SK-MEL-5 (cell line): ENCODE data around the gene EPHA8. TPM values are rescaled to one million over a fixed set of nuclear protein-coding genes. Genes with fewer than 3 reads are reported as not detected.
A peak's percentile ranks its signal among the peaks of the same experiment; 100 is the strongest.

Source experiments
- DNase-seq: peaks from one replicate; pipeline ENCODE4 v3.0.0-alpha.2; 2016; ENCODE audit warnings: low read depth, low spot score
- in situ Hi-C: cut with HindIII; loops from 2 replicates; pipeline ENCODE4 v1.10.0; 2016; ENCODE audit warnings: low sequenced_read_pairs, high pct_unique_total_duplicates, low pct_unique_long_range_greater_than_20kb
- total RNA-seq: library from RNA; depleted of rRNA; stranded (reverse); fragments of >200 nt; shearing (Covaris generic); gene quantifications from 2 replicates; pipeline ENCODE4 v1.2.3, GENCODE V29; 2014

EPHA8 gene
- total RNA-seq, 1 experiment from 2014 or later: not detected

- no peak for DNase-seq
- in situ Hi-C loops: no loop called here
These were observed 35.4 kb downstream of the EPHA8 start for GRCh38 chr1:22598736-22599135.

GRCh38 chr1:22600071-22600816 lies 37.0 kb downstream of the EPHA8 start:
- DNase-seq: no peak
- in situ Hi-C loops: no loop called here

DNA sequence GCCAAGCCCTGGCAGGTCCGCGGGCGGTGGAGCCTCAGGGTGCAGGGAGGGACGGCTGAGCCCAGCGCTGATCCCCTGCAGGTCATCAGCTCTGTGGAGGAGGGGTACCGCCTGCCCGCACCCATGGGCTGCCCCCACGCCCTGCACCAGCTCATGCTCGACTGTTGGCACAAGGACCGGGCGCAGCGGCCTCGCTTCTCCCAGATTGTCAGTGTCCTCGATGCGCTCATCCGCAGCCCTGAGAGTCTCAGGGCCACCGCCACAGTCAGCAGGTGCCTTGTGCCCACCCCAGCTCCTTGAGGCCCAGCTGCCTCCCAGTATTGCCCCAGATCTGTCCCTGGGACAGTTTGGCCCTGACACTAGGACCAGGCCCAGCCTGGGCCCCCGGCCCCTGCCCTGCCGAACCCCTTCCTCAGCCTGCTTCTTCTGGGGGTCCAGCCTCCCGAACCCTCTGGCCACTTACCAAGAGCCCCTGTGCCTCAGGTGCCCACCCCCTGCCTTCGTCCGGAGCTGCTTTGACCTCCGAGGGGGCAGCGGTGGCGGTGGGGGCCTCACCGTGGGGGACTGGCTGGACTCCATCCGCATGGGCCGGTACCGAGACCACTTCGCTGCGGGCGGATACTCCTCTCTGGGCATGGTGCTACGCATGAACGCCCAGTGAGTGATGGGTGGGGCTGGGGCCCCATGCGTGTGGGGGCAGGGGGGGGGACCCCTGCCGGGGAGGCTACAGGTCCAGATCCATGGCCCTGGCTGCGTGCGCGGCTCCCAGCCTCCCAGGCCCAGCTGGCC lies 37.7 kb downstream of the EPHA8 start:
- in situ Hi-C loops: no loop called here
- no peak for DNase-seq

GRCh38 chr1:22601610-22602009 lies 38.3 kb downstream of the EPHA8 start:
- DNase-seq: no peak
- in situ Hi-C loops: no loop called here

- DNase-seq: no peak
- in situ Hi-C loops: no loop called here
These were observed 38.9 kb downstream of the EPHA8 start for GRCh38 chr1:22602060-22602740.

GRCh38 chr1:22606161-22606560 lies 42.9 kb downstream of the EPHA8 start:
- in situ Hi-C loops: no loop called here
- DNase-seq: no peak

DNA sequence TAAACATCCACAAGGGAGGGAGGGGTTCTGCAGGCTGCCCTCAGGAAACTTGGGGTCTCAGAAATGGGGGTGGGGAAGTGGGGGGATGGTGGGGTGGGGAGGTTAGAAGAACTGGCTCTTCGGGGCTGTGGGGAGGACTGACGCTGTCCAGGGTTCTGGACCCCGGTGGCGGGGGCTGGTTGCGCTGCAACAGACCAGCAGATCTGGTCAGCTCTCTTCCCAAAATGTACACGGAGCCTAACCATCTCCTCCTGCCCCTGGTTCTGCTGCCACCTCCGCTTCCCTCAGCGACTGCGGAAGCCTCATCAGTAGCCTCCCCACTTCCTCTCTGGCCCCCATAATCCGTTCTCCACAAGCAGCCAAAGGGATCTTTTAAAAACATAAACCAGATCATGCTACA lies 43.9 kb downstream of the EPHA8 start:
- in situ Hi-C loops: no loop called here
- no peak for DNase-seq

- DNase-seq: no peak
- in situ Hi-C loops: no loop called here
These were observed 45.1 kb downstream of the EPHA8 start for GRCh38 chr1:22608361-22608760.

GRCh38 chr1:22609291-22609690 lies 46.0 kb downstream of the EPHA8 start:
- no peak for DNase-seq
- in situ Hi-C loops: no loop called here

DNA sequence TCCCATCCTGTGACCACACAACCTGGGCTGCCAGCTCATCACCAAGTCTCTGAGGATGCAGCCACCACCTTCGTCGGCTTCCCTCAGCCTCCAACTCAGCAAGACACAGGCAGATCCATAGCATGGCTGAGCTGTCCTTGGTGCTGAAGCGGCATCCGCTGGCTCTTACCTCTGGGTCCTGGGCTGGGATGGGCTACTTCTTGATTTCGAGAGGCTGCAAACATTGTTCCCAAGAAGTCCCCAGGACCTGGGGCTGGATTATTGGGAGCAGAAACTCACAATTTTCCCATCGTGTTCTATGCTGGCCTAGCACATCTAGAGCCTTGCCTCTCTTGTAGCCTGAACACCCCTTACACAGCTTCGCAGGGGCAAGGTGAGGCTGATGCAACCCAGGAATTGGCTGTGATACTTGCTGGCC lies 48.2 kb downstream of the EPHA8 start:
- DNase-seq: peak; percentile 42
- in situ Hi-C loops: no loop called here

- in situ Hi-C loops: no loop called here
- DNase-seq: no peak
These were observed 49.6 kb downstream of the EPHA8 start for GRCh38 chr1:22612671-22613571.

- in situ Hi-C loops: no loop called here
- no peak for DNase-seq
These were observed 50.3 kb downstream of the EPHA8 start for GRCh38 chr1:22613572-22613918.

DNA sequence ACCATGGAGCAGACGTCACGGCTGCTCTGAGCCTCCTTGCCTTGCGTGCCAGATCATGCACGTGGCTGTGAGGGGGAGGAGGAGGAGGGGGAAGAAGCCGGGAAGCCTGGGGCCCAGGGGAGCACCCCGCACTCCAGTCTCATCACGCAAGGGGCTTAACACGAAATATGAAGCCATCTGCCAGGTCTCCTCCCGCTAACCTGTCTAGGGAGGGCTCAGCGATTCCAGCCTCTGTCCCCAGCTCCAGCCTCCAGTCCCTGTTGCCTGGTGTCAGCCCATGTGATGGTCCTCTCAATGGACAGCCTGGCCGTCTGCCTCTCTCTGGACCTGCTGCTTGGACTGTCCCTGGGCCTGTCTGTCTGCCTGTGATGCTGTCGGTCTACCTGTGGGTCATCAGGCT lies 50.7 kb downstream of the EPHA8 start:
- in situ Hi-C loops: no loop called here
- DNase-seq: no peak

DNA sequence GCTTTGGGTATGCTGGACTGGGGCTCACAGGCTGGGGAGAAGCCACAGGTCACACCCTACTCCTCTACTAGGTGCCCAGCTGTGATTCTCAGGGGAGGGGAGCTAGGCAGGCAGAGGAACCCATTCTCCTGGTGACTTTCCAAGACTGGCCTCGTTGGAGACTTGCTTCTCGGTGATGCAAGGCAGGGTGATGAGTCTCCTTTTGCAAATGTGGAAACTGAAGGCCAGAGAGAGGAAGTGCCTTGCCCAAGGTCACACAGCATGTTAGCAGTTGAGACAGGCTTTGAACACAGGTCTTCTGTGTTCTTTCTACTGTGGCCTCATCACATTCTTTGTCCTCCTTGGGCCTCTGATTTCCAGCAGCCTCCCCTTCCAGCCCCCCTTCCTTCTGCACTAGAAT lies 52.6 kb downstream of the EPHA8 start:
- no peak for DNase-seq
- in situ Hi-C loops: no loop called here

DNA sequence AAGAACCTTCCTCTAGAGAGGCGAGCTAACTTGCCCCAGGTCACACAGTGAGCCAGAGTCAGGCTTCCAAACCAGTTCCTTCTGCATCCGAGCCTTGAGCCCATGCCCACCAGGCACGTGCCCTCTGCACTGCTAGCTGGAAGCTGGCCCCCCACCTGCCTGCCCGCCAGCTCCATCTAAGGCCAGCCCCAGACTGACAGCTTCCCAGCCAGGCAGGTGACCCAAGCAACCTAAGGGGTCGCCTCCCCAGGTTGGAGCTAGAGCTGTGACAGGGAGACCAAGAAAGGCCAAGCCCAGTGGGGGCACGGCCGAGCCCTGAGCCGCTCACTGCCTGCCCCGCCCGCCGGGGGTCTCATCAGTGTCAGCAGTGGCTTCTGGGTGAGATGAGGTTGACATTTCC lies 53.3 kb downstream of the EPHA8 start:
- no peak for DNase-seq
- in situ Hi-C loops: no loop called here

- in situ Hi-C loops: no loop called here
These were observed 54.8 kb downstream of the EPHA8 start for GRCh38 chr1:22618056-22618455.

GRCh38 chr1:22619252-22619651 lies 56.0 kb downstream of the EPHA8 start:
- in situ Hi-C loops: no loop called here
- no peak for DNase-seq

More at GRCh38 chr1:22618056-22618455, 54.8 kb downstream of the EPHA8 start:
- DNase-seq: no peak

- in situ Hi-C loops: no loop called here
These were observed 56.5 kb downstream of the EPHA8 start for GRCh38 chr1:22619798-22620197.

More at GRCh38 chr1:22619798-22620197, 56.5 kb downstream of the EPHA8 start:
- no peak for DNase-seq
